Natural killer cell (primary cell): ENCODE measurements around the gene PLEKHA4. TPM values are rescaled to one million over a fixed set of nuclear protein-coding genes. Genes with fewer than 3 reads are reported as not detected.

ENCODE experiments used
- ATAC-seq, 3 donors: fragments of 150-1000 bp in 2 of 3; fragments of 200-7000 bp in 1 of 3; cut with Tn5 transposase; 1 replicate in 1 of 3; 2 replicates in 2 of 3; pipeline ENCODE4 v1.10.0; 2021; ENCODE audit warnings: mild to moderate bottlenecking in 2 of 3, moderate library complexity in 2 of 3
- DNase-seq, 2 donors: peaks; one replicate each; pipeline versions ENCODE4 v3.0.0 to v3.0.0-alpha.2; 2013 to 2021; ENCODE audit warnings: mixed read lengths in 1 of 2
- H3K27ac ChIP-seq: one replicate; pipeline ENCODE4 v1.5.1; 2013; ENCODE audit warnings: mild to moderate bottlenecking, low read length
- H3K27me3 ChIP-seq: one replicate; pipeline ENCODE4 v1.6.1; 2013; ENCODE audit warnings: low read length; ENCODE audit not compliant: control insufficient read depth, insufficient read depth
- H3K36me3 ChIP-seq: one replicate; pipeline ENCODE4 v1.6.1; 2013; ENCODE audit warnings: low read length; ENCODE audit not compliant: control insufficient read depth, insufficient read depth
- H3K4me1 ChIP-seq: one replicate; pipeline ENCODE4 v1.6.1; 2013; ENCODE audit warnings: low read length; ENCODE audit not compliant: control insufficient read depth, insufficient read depth
- H3K4me3 ChIP-seq: one replicate; pipeline ENCODE4 v1.5.1; 2013; ENCODE audit warnings: low read length
- H3K9me3 ChIP-seq: one replicate; pipeline ENCODE4 v1.6.1; 2013; ENCODE audit warnings: low read length; ENCODE audit not compliant: control insufficient read depth, insufficient read depth
- H3K27ac Mint-ChIP-seq, 2 donors: one replicate each; pipeline ENCODE4 v1.8.0; 2022; ENCODE audit warnings: mild to moderate bottlenecking in 2 of 2, mixed read lengths in 2 of 2, moderate library complexity in 1 of 2
- H3K27me3 Mint-ChIP-seq, 2 donors: one replicate each; pipeline ENCODE4 v1.8.0; 2022; ENCODE audit warnings: low read depth in 2 of 2, mixed read lengths in 2 of 2
- H3K36me3 Mint-ChIP-seq: one replicate; pipeline ENCODE4 v1.8.0; 2022; ENCODE audit warnings: mixed read lengths
- H3K4me1 Mint-ChIP-seq, 2 donors: one replicate each; pipeline ENCODE4 v1.8.0; 2022; ENCODE audit warnings: mixed read lengths in 2 of 2
- H3K4me3 Mint-ChIP-seq: one replicate; pipeline ENCODE4 v1.8.0; 2022; ENCODE audit warnings: mild to moderate bottlenecking, moderate library complexity, mixed read lengths
- H3K9me3 Mint-ChIP-seq, 2 donors: one replicate each; pipeline ENCODE4 v1.8.0; 2022; ENCODE audit warnings: mixed read lengths in 2 of 2
- CTCF ChIP-seq: fragments of 200-600 bp; IDR thresholded peaks from one replicate; pipeline ENCODE4 v1.8.0; 2022; ENCODE audit warnings: antibody characterized with exemption
- WGBS: methylation state at CpG from one replicate; pipeline ENCODE4 v1.1.7; 2013; ENCODE audit warnings: missing lambda C conversion rate; ENCODE audit not compliant: insufficient coverage; 5-methylcytosine and 5-hydroxymethylcytosine counted together
- intact Hi-C: fragments of 100-400 bp; cut with micrococcal nuclease; formaldehyde crosslinking; loops from one replicate; pipeline ENCODE4 v1.14.2; 2022
- total RNA-seq, 4 donors: library from RNA; stranded (reverse); fragments of 120-200 nt in 1 of 4; gene quantifications; one replicate each; pipeline versions ENCODE4 v1.2.3 to v1.2.4, GENCODE V29; 2013 to 2022

Gene PLEKHA4
- total RNA-seq, 3 donors from 2014 or later (not counting 1 experiment from before 2014, with no cell fraction given), result 2.5 to 6.5 (median 5.2) TPM

- no peak for DNase-seq
- Histone ChIP-seq H3K4me3 (no peak overlapping the region), H3K9me3 (no peaks in the 10 kb centered on the region), H3K4me1 (peaks cover 23% of the 10 kb centered on the region), H3K36me3 (no peaks in the 10 kb centered on the region), H3K27ac (no peak overlapping the region), H3K27me3 (peaks cover 13% of the 10 kb centered on the region)
- TF ChIP-seq CTCF, result no peak
- no peaks in the 10 kb centered on the region for H3K9me3 Mint-ChIP-seq
- peaks cover 0 to 27% of the 10 kb centered on the region in 2 donors for H3K27me3 Mint-ChIP-seq
- ATAC-seq, result no peak
- intact Hi-C loops, result no loop called here
- peak overlapping the region in 1 of 2 donors; percentile 51 for H3K27ac Mint-ChIP-seq
- no peaks in the 10 kb centered on the region for H3K36me3 Mint-ChIP-seq
- H3K4me1 Mint-ChIP-seq, result peaks cover 14 to 23% of the 10 kb centered on the region in 2 donors
- 82% methylated on average over 5 of the region's 5 CpGs for WGBS
- no peak overlapping the region for H3K4me3 Mint-ChIP-seq
These were observed 34.4 kb downstream of the PLEKHA4 start for GRCh38 chr19:48833977-48834376.

GRCh38 chr19:48833049-48833448 is 35.4 kb downstream of the PLEKHA4 start:
- no peaks in the 10 kb centered on the region for H3K9me3 ChIP-seq
- no peak overlapping the region for H3K27ac ChIP-seq
- intact Hi-C loops, result no loop called here
- Mint-ChIP-seq H3K4me1 (peaks cover 14 to 23% of the 10 kb centered on the region in 2 donors), H3K27ac (no peak overlapping the region), H3K36me3 (no peaks in the 10 kb centered on the region), H3K27me3 (peaks cover 0 to 27% of the 10 kb centered on the region in 2 donors), H3K9me3 (no peaks in the 10 kb centered on the region), H3K4me3 (no peak overlapping the region)
- no peaks in the 10 kb centered on the region for H3K36me3 ChIP-seq
- ATAC-seq (no peak), DNase-seq (no peak)
- H3K27me3 ChIP-seq, result peaks cover 13% of the 10 kb centered on the region
- TF ChIP-seq CTCF, result no peak
- peaks cover 23% of the 10 kb centered on the region for H3K4me1 ChIP-seq
- H3K4me3 ChIP-seq, result no peak overlapping the region
- WGBS, result 82% methylated on average over 5 of the region's 5 CpGs

- no peak for ATAC-seq
- Mint-ChIP-seq H3K27me3 (peaks cover 0 to 13% of the 10 kb centered on the region in 2 donors), H3K9me3 (no peaks in the 10 kb centered on the region), H3K36me3 (no peaks in the 10 kb centered on the region), H3K27ac (no peak overlapping the region), H3K4me1 (peaks cover 2 to 11% of the 10 kb centered on the region in 2 donors), H3K4me3 (no peak overlapping the region)
- Histone ChIP-seq H3K27ac (no peak overlapping the region), H3K27me3 (peaks cover under 1% of the 10 kb centered on the region), H3K4me3 (no peak overlapping the region), H3K36me3 (no peaks in the 10 kb centered on the region), H3K4me1 (peaks cover 8% of the 10 kb centered on the region), H3K9me3 (no peaks in the 10 kb centered on the region)
- TF ChIP-seq CTCF, result no peak
- no peak for DNase-seq
- intact Hi-C loops, result no loop called here
- 97% methylated on average over 3 of the region's 4 CpGs for WGBS
These were observed 37.5 kb downstream of the PLEKHA4 start for GRCh38 chr19:48830965-48831364.

- Histone ChIP-seq H3K9me3 (no peaks in the 10 kb centered on the region), H3K36me3 (no peaks in the 10 kb centered on the region), H3K27ac (no peak overlapping the region), H3K4me1 (no peaks in the 10 kb centered on the region), H3K4me3 (no peak overlapping the region), H3K27me3 (no peaks in the 10 kb centered on the region)
- H3K9me3 Mint-ChIP-seq, result no peaks in the 10 kb centered on the region
- H3K27ac Mint-ChIP-seq, result no peak overlapping the region
- H3K27me3 Mint-ChIP-seq, result peaks cover 0 to 11% of the 10 kb centered on the region in 2 donors
- intact Hi-C loops, result no loop called here
- DNase-seq (no peak), ATAC-seq (no peak)
- H3K36me3 Mint-ChIP-seq, result no peaks in the 10 kb centered on the region
- WGBS, result 92% methylated on average over 9 of the region's 9 CpGs
- peaks cover 0 to 5% of the 10 kb centered on the region in 2 donors for H3K4me1 Mint-ChIP-seq
- no peak overlapping the region for H3K4me3 Mint-ChIP-seq
- TF ChIP-seq CTCF, result no peak
These were observed 38.3 kb downstream of the PLEKHA4 start for GRCh38 chr19:48830088-48830487.
